Keratinocyte (primary cell): ENCODE results near the gene PKNOX1. TPM values are rescaled to one million over a fixed set of nuclear protein-coding genes. Genes with fewer than 3 reads are reported as not detected.

Experiments
- DNase-seq: peaks from one replicate; pipeline ENCODE4 v3.0.0-alpha.2; 2011; ENCODE audit warnings: low read depth, missing footprints, low spot score
- FAIRE-seq: peaks from 2 replicates; lab custom pipeline; 2011; peaks lifted over from hg19 to GRCh38; lab: Jason Lieb, UNC
- H2AFZ ChIP-seq: 2 replicates; pipeline ENCODE4 v1.6.0; 2012; ENCODE audit warnings: low read length, control low read depth, inconsistent platforms; ENCODE audit not compliant: control insufficient read depth
- H3K27ac ChIP-seq: 2 replicates; pipeline ENCODE4 v1.5.1; 2011; ENCODE audit warnings: low read length; ENCODE audit not compliant: control insufficient read depth, insufficient read depth
- H3K27me3 ChIP-seq: 3 replicates; pipeline ENCODE4 v1.6.0; 2011; ENCODE audit warnings: low read length; ENCODE audit not compliant: control insufficient read depth, insufficient read depth; ENCODE audit errors: extremely low read depth
- H3K36me3 ChIP-seq, 2 experiments: 2 replicates in 1 of 2; 3 replicates in 1 of 2; pipeline ENCODE4 v1.5.1; 2011; ENCODE audit warnings: low read length in 2 of 2, mild to moderate bottlenecking in 1 of 2; ENCODE audit not compliant: control insufficient read depth in 2 of 2, insufficient read depth in 2 of 2; ENCODE audit errors: extremely low read depth in 1 of 2
- H3K4me1 ChIP-seq: 3 replicates; pipeline ENCODE4 v1.5.1; 2011; ENCODE audit warnings: low read length; ENCODE audit not compliant: control insufficient read depth, insufficient read depth; ENCODE audit errors: extremely low read depth
- H3K4me2 ChIP-seq: 3 replicates; pipeline ENCODE4 v1.6.0; 2011; ENCODE audit warnings: low read depth, low read length; ENCODE audit not compliant: control insufficient read depth, insufficient read depth; ENCODE audit errors: extremely low read depth
- H3K4me3 ChIP-seq, 3 experiments: fragments of 200-600 bp in 1 of 3; sonication (generic) in 1 of 3; 2 replicates in 2 of 3; 3 replicates in 1 of 3; pipeline ENCODE4 v1.5.1; 2011 to 2016; ENCODE audit warnings: low read length in 3 of 3, mild to moderate bottlenecking in 3 of 3, control low read depth in 2 of 3, inconsistent platforms in 1 of 3, low read depth in 1 of 3, mixed read lengths in 1 of 3, mixed run types in 1 of 3, moderate library complexity in 1 of 3; ENCODE audit not compliant: control insufficient read depth in 2 of 3, insufficient read depth in 2 of 3; ENCODE audit errors: extremely low read depth in 1 of 3
- H3K79me2 ChIP-seq: 2 replicates; pipeline ENCODE4 v1.6.0; 2012; ENCODE audit warnings: low read length; ENCODE audit not compliant: control insufficient read depth, insufficient read depth
- H3K9ac ChIP-seq: 3 replicates; pipeline ENCODE4 v1.6.0; 2011; ENCODE audit warnings: low read length; ENCODE audit not compliant: control insufficient read depth, insufficient read depth; ENCODE audit errors: extremely low read depth
- H3K9me1 ChIP-seq: 3 replicates; pipeline ENCODE4 v1.6.0; 2011; ENCODE audit warnings: low read length; ENCODE audit not compliant: control insufficient read depth, insufficient read depth; ENCODE audit errors: extremely low read depth
- H3K9me3 ChIP-seq: 2 replicates; pipeline ENCODE4 v1.5.1; 2012; ENCODE audit warnings: low read depth, low read length; ENCODE audit not compliant: control insufficient read depth
- H4K20me1 ChIP-seq: 3 replicates; pipeline ENCODE4 v1.6.0; 2011; ENCODE audit warnings: low read length; ENCODE audit not compliant: control insufficient read depth, insufficient read depth; ENCODE audit errors: extremely low read depth
- EZH2 ChIP-seq: IDR thresholded peaks from one replicate; pipeline ENCODE4 v1.6.1; 2012; ENCODE audit warnings: inconsistent platforms, mild to moderate bottlenecking, low read length, moderate library complexity
- dilution Hi-C: fragments of 300-500 bp; cut with MboI; formaldehyde crosslinking; loops from one replicate; pipeline ENCODE4 v1.7.0; 2020; ENCODE audit warnings: low sequenced_read_pairs; ENCODE audit not compliant: extremely low pct_ligation_motif_present
- polyA plus RNA-seq, 5 experiments: library from polyadenylated mRNA; depleted of rRNA in 3 of 5; stranded (reverse) in 3 of 5; stranded (forward) in 1 of 5; unstranded in 1 of 5; fragments of >200 nt; gene quantifications; 1 replicate in 1 of 5; 2 replicates in 3 of 5; 3 replicates in 1 of 5; pipeline versions ENCODE4 v1.2.1 to v1.2.3, GENCODE V29; 2011 to 2012; ENCODE audit warnings: missing spikeins in 2 of 5, low read depth in 1 of 5, low replicate concordance in 1 of 5
- TF ChIP-seq, protein P1 (sequence below), 3 experiments: IDR thresholded peaks in 1 of 3; conservative IDR thresholded peaks in 1 of 3; optimal IDR thresholded peaks in 1 of 3; 2 replicates in 2 of 3; 3 replicates in 1 of 3; pipeline versions ENCODE3 to v1.5.1; 2011; ENCODE audit warnings: low read length in 3 of 3, mild to moderate bottlenecking in 3 of 3, moderate library complexity in 2 of 3, control low read depth in 1 of 3, inconsistent platforms in 1 of 3; ENCODE audit not compliant: insufficient read depth in 2 of 3; ENCODE audit errors: extremely low read depth in 1 of 3

PKNOX1 gene
- polyA plus RNA-seq, 1 donor (not counting 4 experiments of a cell fraction or from before 2014, with no cell fraction given), result 33.3 TPM

DNA sequence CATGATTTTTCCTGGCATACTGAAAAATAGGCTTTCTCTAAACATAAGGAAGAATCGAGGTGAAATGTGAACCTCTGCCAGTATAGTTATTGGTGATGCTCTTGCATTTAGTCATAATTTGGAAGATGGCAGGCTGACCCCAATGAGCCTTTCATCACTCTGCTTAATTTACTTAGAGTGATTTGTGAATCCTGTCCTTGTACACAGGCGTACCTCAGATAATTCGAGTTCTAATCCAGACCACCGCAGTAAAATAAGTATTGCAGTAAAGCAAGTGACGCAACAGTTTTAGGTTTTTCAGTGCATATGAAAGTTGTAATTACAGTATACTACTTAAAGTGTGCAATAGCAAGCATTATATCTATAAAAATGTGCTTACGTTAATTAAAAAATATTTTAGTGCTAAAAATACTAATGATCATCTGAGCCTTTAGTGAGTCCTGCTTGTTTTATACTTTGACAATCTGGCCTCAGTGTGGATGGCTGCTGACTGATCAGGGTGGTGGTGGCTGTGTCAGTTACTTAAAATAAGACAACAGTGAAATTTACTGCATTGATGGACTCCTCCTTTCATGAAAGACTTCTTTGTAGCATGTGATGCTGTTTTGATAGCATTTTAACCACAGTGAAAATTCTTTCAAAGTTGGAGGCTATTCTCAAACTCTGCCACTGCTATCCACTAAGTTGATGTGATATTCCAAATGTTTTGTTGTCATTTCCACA is 1.7 kb downstream of the PKNOX1 start:
- H3K4me3 ChIP-seq, result peak overlapping the region; percentile 56 to 96 (median 94)
- no peaks in the 10 kb centered on the region for H3K9me3 ChIP-seq
- H4K20me1 ChIP-seq, result peaks cover 2% of the 10 kb centered on the region
- FAIRE-seq (peak; percentile 17), DNase-seq (no peak)
- peak overlapping the region; percentile 92 for H3K27ac ChIP-seq
- H3K9ac ChIP-seq, result peak overlapping the region; percentile 95
- peaks cover 50% of the 10 kb centered on the region for H3K79me2 ChIP-seq
- peaks cover 15% of the 10 kb centered on the region for H3K4me1 ChIP-seq
- H2AFZ ChIP-seq, result no peak overlapping the region
- TF ChIP-seq, protein P1, sequence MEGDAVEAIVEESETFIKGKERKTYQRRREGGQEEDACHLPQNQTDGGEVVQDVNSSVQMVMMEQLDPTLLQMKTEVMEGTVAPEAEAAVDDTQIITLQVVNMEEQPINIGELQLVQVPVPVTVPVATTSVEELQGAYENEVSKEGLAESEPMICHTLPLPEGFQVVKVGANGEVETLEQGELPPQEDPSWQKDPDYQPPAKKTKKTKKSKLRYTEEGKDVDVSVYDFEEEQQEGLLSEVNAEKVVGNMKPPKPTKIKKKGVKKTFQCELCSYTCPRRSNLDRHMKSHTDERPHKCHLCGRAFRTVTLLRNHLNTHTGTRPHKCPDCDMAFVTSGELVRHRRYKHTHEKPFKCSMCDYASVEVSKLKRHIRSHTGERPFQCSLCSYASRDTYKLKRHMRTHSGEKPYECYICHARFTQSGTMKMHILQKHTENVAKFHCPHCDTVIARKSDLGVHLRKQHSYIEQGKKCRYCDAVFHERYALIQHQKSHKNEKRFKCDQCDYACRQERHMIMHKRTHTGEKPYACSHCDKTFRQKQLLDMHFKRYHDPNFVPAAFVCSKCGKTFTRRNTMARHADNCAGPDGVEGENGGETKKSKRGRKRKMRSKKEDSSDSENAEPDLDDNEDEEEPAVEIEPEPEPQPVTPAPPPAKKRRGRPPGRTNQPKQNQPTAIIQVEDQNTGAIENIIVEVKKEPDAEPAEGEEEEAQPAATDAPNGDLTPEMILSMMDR (optimal IDR thresholded peaks at IDR 0.05 in 1 of 3, IDR thresholded peaks at IDR 0.05 in 1 of 3, conservative IDR thresholded peaks at IDR 0.05 in 1 of 3; ENCODE audit: extremely low read depth in 1 of 3, insufficient read depth in 2 of 3, low read length in 3 of 3), result no peak
- no peak for TF ChIP-seq EZH2
- no peaks in the 10 kb centered on the region for H3K27me3 ChIP-seq
- no peaks in the 10 kb centered on the region for H3K9me1 ChIP-seq
- peak overlapping the region; percentile 82 for H3K4me2 ChIP-seq
- dilution Hi-C loops, result no loop called here
- peaks cover 1 to 4% of the 10 kb centered on the region in 2 experiments for H3K36me3 ChIP-seq

- H3K9ac ChIP-seq, result no peak overlapping the region
- dilution Hi-C loops, result no loop called here
- no peak overlapping the region for H3K4me3 ChIP-seq
- H3K36me3 ChIP-seq, result peaks cover 1 to 4% of the 10 kb centered on the region in 2 experiments
- no peaks in the 10 kb centered on the region for H3K9me3 ChIP-seq
- peaks cover 6% of the 10 kb centered on the region for H3K4me1 ChIP-seq
- DNase-seq (no peak), FAIRE-seq (no peak)
- H3K9me1 ChIP-seq, result no peaks in the 10 kb centered on the region
- TF ChIP-seq, protein P1 (optimal IDR thresholded peaks at IDR 0.05 in 1 of 3, IDR thresholded peaks at IDR 0.05 in 1 of 3, conservative IDR thresholded peaks at IDR 0.05 in 1 of 3; ENCODE audit: extremely low read depth in 1 of 3, insufficient read depth in 2 of 3, low read length in 3 of 3), result no peak
- TF ChIP-seq EZH2, result no peak
- H2AFZ ChIP-seq, result no peak overlapping the region
- H4K20me1 ChIP-seq, result peaks cover 2% of the 10 kb centered on the region
- H3K79me2 ChIP-seq, result peaks cover 78% of the 10 kb centered on the region
- H3K27ac ChIP-seq, result no peak overlapping the region
- H3K4me2 ChIP-seq, result no peak overlapping the region
- H3K27me3 ChIP-seq, result no peaks in the 10 kb centered on the region
Observed at GRCh38 chr21:42980312-42981213, 6.2 kb downstream of the PKNOX1 start.
